GM21367 (cell line): Measurements from ENCODE around the gene NAGS.
"Not testable (repeated sequence)": the region's sequence is repeated elsewhere in the genome, so short reads cannot be mapped to it uniquely, and the experiment has no call there.

ENCODE experiments used
- ATAC-seq: cut with Tn5 transposase; IDR thresholded peaks from one replicate; pipeline ENCODE4 v1.9.1; 2021; ENCODE audit not compliant: unreplicated experiment

NAGS gene

GRCh38 chr17:44038604-44039011 is 34.2 kb downstream of the NAGS start:
- no peak for ATAC-seq

DNA sequence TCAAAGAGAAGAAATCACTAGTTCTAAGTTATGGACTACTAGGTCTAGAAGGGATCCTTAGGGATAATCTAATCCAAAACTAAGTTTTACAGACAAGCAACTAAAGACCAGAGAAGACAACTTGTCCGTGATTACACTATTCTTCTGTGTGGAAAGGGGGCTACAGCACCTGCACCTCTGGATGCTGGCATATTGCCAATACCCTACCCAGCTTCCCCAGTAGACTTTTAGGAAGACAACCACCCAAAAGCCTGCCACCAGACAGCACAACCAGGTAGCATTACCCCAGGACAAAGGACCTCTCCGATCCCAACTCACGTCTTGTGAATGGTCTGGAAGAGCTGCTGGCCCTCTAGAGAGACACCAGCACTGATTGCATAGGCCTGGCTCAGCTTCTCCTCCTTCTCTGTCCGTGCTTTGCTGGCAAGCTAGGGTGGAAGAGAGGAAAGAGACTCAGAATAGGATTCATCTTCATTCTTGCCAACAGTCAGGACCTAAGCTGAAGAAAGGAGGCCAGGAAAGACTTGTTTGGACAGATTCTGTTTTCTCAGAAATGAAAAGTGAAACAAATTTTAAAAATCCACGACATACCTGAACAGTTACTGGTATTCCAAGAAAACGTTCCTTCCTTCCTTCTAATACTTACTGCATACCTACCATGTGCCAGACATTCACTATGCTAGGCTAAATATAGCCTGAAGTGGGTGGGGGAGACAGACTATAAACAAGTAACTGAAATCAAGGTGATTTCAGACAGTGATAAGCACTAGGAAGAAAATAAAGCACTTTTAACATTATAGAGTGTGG is 35.6 kb downstream of the NAGS start:
- ATAC-seq, result no peak

- no peak for ATAC-seq
Observed at GRCh38 chr17:44043272-44043696, 38.9 kb downstream of the NAGS start.

DNA sequence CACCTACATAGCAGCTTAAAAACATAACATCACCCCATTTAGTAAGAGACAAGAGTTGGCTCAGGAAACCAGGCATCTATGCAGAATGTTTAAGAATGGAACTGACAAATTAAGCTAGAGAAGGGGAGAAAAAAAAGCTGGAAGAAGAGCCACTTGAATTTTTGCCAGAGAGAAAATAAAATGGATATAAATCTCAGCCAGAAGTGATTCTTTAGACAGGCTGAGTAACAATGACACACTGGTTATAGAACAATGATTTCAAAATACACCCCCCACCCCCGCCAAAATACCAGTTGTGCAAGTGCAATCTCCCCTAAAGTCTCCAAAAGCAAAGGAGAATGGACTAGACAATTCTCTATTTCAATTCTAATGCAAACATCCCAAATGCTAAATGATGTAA is 39.6 kb downstream of the NAGS start:
- ATAC-seq, result no peak

GRCh38 chr17:44045486-44045885 is 41.1 kb downstream of the NAGS start:
- ATAC-seq, result no peak

- not testable (repeated sequence) for ATAC-seq
Observed at GRCh38 chr17:44046893-44047292, 42.5 kb downstream of the NAGS start.

- ATAC-seq, result no peak
Observed at GRCh38 chr17:44049294-44050060, 45.1 kb downstream of the NAGS start.

DNA sequence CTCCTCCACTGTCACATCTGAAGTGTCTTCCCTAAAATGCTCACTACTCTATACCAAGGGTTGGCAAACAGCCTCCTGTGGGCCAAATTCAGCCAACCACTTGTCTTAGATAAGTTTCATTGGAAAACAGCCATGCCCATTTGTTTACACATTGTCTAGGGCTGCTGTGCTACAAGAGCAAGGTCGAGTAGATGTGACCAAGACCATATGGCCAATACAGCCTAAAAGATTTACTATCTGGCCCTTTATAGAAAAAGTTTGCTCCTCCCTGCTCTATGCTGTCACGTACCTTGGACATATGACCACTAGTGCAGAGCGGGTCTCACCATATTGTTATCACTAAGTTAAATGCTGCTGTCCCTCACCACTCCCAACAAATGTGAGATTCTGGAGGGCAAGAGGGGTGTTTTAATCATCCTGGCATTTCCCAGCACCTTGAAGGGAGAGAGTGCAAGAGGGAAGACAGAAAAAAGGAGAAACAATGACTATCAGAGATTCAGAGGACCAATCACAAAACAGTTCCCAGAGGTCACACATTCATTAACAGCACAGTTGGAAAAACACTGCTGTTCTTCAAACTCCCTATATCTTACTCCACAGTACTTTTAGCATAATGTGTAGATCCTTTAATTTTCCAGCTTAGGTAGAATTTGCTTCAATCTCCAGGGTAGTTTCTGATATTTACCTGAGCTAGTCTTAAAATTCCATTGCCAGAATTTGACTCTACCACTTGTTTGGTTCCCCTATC is 48.9 kb downstream of the NAGS start:
- ATAC-seq, result no peak
